WTC11 (cell line): ENCODE results near the gene IGSF9B. TPM values are rescaled to one million over a fixed set of nuclear protein-coding genes. Genes with fewer than 3 reads are reported as not detected.

Experiments used
- ATAC-seq: fragments of 200-7000 bp; cut with Tn5 transposase; 2 replicates; pipeline ENCODE4 v1.10.0; 2021; ENCODE audit warnings: mild to moderate bottlenecking, moderate library complexity
- CTCF ChIA-PET: fragments of 300-600 bp; sonication (Branson Sonifier 250); formaldehyde crosslinking; loops from one replicate; lab custom pipeline; 2021; ENCODE audit warnings: antibody characterized with exemption; lab: Charles Lee
- POLR2A ChIA-PET: fragments of 350-600 bp; sonication (Branson Sonifier 250); formaldehyde crosslinking; loops from one replicate; lab custom pipeline; 2021; ENCODE audit warnings: antibody characterized with exemption; lab: Charles Lee
- DNase-seq: peaks from one replicate; pipeline ENCODE4 v3.0.0; 2021; ENCODE audit warnings: low spot score
- H3K27ac Mint-ChIP-seq: 2 replicates; pipeline ENCODE4 v1.8.0; 2021; ENCODE audit warnings: mixed read lengths
- H3K27me3 Mint-ChIP-seq: 2 replicates; pipeline ENCODE4 v1.8.0; 2021; ENCODE audit warnings: low read depth, mild to moderate bottlenecking, moderate library complexity, mixed read lengths
- H3K36me3 Mint-ChIP-seq: 2 replicates; pipeline ENCODE4 v1.8.0; 2021; ENCODE audit warnings: mixed read lengths
- H3K4me1 Mint-ChIP-seq: 2 replicates; pipeline ENCODE4 v1.8.0; 2022; ENCODE audit warnings: mixed read lengths
- H3K4me3 Mint-ChIP-seq: 2 replicates; pipeline ENCODE4 v1.8.0; 2021; ENCODE audit warnings: mild to moderate bottlenecking, moderate library complexity, mixed read lengths
- H3K9me3 Mint-ChIP-seq: 2 replicates; pipeline ENCODE4 v1.8.0; 2021; ENCODE audit warnings: mixed read lengths
- ARID4B ChIP-seq: sonication (generic); formaldehyde crosslinking; IDR thresholded peaks from 2 replicates; pipeline ENCODE4 v1.8.0; 2023; ENCODE audit warnings: missing genetic modification reagents, mild to moderate bottlenecking, borderline replicate concordance
- ATF1 ChIP-seq: sonication (generic); formaldehyde crosslinking; IDR thresholded peaks from 2 replicates; pipeline ENCODE4 v1.8.1; 2023; ENCODE audit warnings: mild to moderate bottlenecking, moderate library complexity, missing genetic modification reagents
- CBFB ChIP-seq: sonication (generic); formaldehyde crosslinking; IDR thresholded peaks from 2 replicates; pipeline ENCODE4 v1.8.1; 2022; ENCODE audit warnings: mild to moderate bottlenecking, low read depth, missing genetic modification reagents
- CREM ChIP-seq: sonication (generic); formaldehyde crosslinking; IDR thresholded peaks from 2 replicates; pipeline ENCODE4 v1.8.1; 2022; ENCODE audit warnings: mild to moderate bottlenecking, missing genetic modification reagents, moderate library complexity
- E2F5 ChIP-seq: sonication (generic); formaldehyde crosslinking; IDR thresholded peaks from 2 replicates; pipeline ENCODE4 v1.8.1; 2022; ENCODE audit warnings: mild to moderate bottlenecking, moderate library complexity, missing genetic modification reagents
- ELF4 ChIP-seq: sonication (generic); formaldehyde crosslinking; IDR thresholded peaks from 2 replicates; pipeline ENCODE4 v1.8.1; 2022; ENCODE audit warnings: low read depth, mild to moderate bottlenecking, moderate library complexity, missing genetic modification reagents
- ERG ChIP-seq: fragments of 250-450 bp; sonication (Bioruptor Pico); IDR thresholded peaks from 2 replicates; pipeline ENCODE4 v1.8.0; 2021; ENCODE audit warnings: mild to moderate bottlenecking
- FOXK1 ChIP-seq: sonication (generic); formaldehyde crosslinking; IDR thresholded peaks from 2 replicates; pipeline ENCODE4 v1.8.0; 2022; ENCODE audit warnings: mild to moderate bottlenecking, moderate library complexity, missing genetic modification reagents
- GRHL2 ChIP-seq: fragments of 250-450 bp; sonication (Bioruptor Pico); IDR thresholded peaks from 2 replicates; pipeline ENCODE4 v1.8.0; 2022; ENCODE audit warnings: mild to moderate bottlenecking, moderate library complexity; ENCODE audit not compliant: insufficient replicate concordance, severe bottlenecking
- NFE2L1 ChIP-seq: sonication (generic); formaldehyde crosslinking; IDR thresholded peaks from 2 replicates; pipeline ENCODE4 v1.8.1; 2023; ENCODE audit warnings: missing genetic modification reagents
- NR3C1 ChIP-seq: sonication (generic); formaldehyde crosslinking; conservative IDR thresholded peaks from 2 replicates; pipeline ENCODE4 v1.8.1; 2023; ENCODE audit warnings: low read depth, mild to moderate bottlenecking, missing genetic modification reagents
- SMAD4 ChIP-seq: sonication (generic); formaldehyde crosslinking; IDR thresholded peaks from 2 replicates; pipeline ENCODE4 v1.8.0; 2022; ENCODE audit warnings: mild to moderate bottlenecking, missing genetic modification reagents
- SP1 ChIP-seq: sonication (generic); formaldehyde crosslinking; conservative IDR thresholded peaks from 2 replicates; pipeline ENCODE4 v1.8.1; 2022; ENCODE audit warnings: missing genetic modification reagents
- TEAD4 ChIP-seq: sonication (generic); formaldehyde crosslinking; IDR thresholded peaks from 2 replicates; pipeline ENCODE4 v1.8.0; 2022; ENCODE audit warnings: mild to moderate bottlenecking, missing genetic modification reagents
- USF1 ChIP-seq: sonication (generic); formaldehyde crosslinking; IDR thresholded peaks from 2 replicates; pipeline ENCODE4 v1.8.0; 2022; ENCODE audit warnings: mild to moderate bottlenecking, missing genetic modification reagents
- ZNF219 ChIP-seq: sonication (generic); formaldehyde crosslinking; IDR thresholded peaks from 2 replicates; pipeline ENCODE4 v1.8.0; 2023; ENCODE audit warnings: missing genetic modification reagents, mild to moderate bottlenecking, borderline replicate concordance
- ZNF671 ChIP-seq: fragments of 250-450 bp; sonication (Bioruptor Pico); IDR thresholded peaks from 2 replicates; pipeline ENCODE4 v1.8.0; 2021; ENCODE audit warnings: mild to moderate bottlenecking
- ZSCAN18 ChIP-seq: fragments of 250-450 bp; sonication (Bioruptor Pico); IDR thresholded peaks from 2 replicates; pipeline ENCODE4 v2.1.2; 2022; ENCODE audit warnings: mild to moderate bottlenecking, moderate library complexity
- total RNA-seq: library from RNA; stranded (reverse); gene quantifications from 3 replicates; pipeline ENCODE4 v1.2.3, GENCODE V29; 2021
- TF ChIP-seq, protein P1 (sequence below): sonication (generic); formaldehyde crosslinking; IDR thresholded peaks from 2 replicates; pipeline ENCODE4 v1.8.0; 2022; ENCODE audit warnings: mild to moderate bottlenecking, missing genetic modification reagents

Gene IGSF9B
- total RNA-seq, 1 experiment from 2014 or later, result 52.7 TPM

DNA sequence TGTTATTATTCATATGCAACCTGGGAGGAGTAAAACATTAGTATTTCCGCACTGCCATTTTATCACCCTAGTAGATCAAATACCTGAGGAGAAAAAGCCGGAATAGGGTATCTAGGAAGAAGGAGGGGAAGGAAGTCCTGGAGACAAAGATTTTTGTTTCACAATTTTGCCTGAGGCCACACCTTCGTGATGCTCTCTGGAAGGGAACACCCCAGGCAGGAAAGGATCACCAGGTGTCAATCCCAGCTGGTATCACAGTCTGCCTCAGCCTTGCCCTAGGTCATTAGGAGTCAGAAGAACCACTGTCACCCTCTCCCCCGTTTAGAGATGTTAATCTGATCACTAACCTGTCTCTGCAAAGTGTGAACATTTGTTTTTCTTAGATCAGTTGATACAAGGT lies 35.4 kb upstream of the IGSF9B start (continued):
- TF ChIP-seq ARID4B (no peak), TEAD4 (no peak), ZSCAN18 (no peak), FOXK1 (CRISPR knock-in tag) (no peak), SMAD4 (CRISPR knock-in tag) (no peak), CREM (CRISPR knock-in tag) (no peak), NFE2L1 (CRISPR knock-in tag) (no peak), ATF1 (CRISPR knock-in tag) (no peak), E2F5 (CRISPR knock-in tag) (no peak), NR3C1 (CRISPR knock-in tag) (no peak), USF1 (CRISPR knock-in tag) (no peak), ELF4 (CRISPR knock-in tag) (no peak)

DNA sequence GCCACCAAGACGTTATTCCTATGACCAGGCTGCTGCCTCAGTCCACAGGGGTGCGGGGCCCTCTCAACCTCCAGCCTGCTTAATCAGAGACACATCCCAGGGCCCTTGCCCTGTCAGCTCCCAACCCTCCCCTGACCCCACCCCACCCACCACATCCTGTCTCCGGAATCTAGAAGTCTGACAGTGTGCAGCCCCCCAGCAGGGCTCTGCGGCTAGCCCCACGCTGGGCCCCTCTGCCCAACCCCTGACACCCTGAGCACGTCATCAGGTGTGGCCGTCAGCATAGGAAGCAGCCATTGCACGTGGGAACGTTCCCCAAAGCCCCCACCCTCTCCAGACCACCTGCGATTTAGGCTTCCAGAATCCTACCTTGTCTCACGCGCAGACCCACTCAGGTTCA lies 34.3 kb upstream of the IGSF9B start:
- Mint-ChIP-seq H3K27me3 (no peaks in the 10 kb centered on the region), H3K9me3 (no peaks in the 10 kb centered on the region)
- CTCF ChIA-PET, result no interaction called here

More for the DNA sequence above, 34.3 kb upstream of the IGSF9B start:
- H3K4me1 Mint-ChIP-seq, result 0 out of 2 replicates have a peak, but pooled peaks cover 10% of the 10 kb centered on the region
- ATAC-seq, result no peak
- H3K27ac Mint-ChIP-seq, result no peak overlapping the region
- TF ChIP-seq CBFB (CRISPR knock-in tag) (no peak), ZNF671 (no peak), GRHL2 (CRISPR knock-in tag) (no peak), SP1 (no peak), ZSCAN18 (no peak), ERG (CRISPR knock-in tag) (no peak), ZNF219 (CRISPR knock-in tag) (no peak)
- TF ChIP-seq, protein P1, sequence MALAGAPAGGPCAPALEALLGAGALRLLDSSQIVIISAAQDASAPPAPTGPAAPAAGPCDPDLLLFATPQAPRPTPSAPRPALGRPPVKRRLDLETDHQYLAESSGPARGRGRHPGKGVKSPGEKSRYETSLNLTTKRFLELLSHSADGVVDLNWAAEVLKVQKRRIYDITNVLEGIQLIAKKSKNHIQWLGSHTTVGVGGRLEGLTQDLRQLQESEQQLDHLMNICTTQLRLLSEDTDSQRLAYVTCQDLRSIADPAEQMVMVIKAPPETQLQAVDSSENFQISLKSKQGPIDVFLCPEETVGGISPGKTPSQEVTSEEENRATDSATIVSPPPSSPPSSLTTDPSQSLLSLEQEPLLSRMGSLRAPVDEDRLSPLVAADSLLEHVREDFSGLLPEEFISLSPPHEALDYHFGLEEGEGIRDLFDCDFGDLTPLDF, result no peak
- no peak for DNase-seq
- H3K4me3 Mint-ChIP-seq, result no peak overlapping the region
- POLR2A ChIA-PET, result no interaction called here
- H3K36me3 Mint-ChIP-seq, result no peaks in the 10 kb centered on the region
